ENCODE data around the gene FLRT2. TPM values are rescaled to one million over a fixed set of nuclear protein-coding genes. Genes with fewer than 3 reads are reported as not detected.

Gene FLRT2
- total and polyA plus RNA-seq, 2 of the 4 experiments (the other 2 are of a cell fraction) = 10.2 to 13.1 TPM

- H2BK120ac ChIP-seq (ENCODE audit: low read depth, low read length) = no peak overlapping the region
- no peak overlapping the region for H3K23ac ChIP-seq (ENCODE audit: low read depth, low read length)
- no peaks in the 10 kb centered on the region for H4K20me1 ChIP-seq (ENCODE audit: insufficient read depth, low read length)
- intact Hi-C loops (cut with micrococcal nuclease) (no loop called here), dilution Hi-C loops (cut with HindIII; ENCODE audit: low sequenced_read_pairs, unreplicated experiment) (no loop called here), in situ Hi-C loops (cut with MboI; ENCODE audit: low sequenced_read_pairs) (no loop called here)
- DNase-seq = no peak
- no peak for ATAC-seq (ENCODE audit: low read depth)
- no peaks in the 10 kb centered on the region for H3K27me3 ChIP-seq (ENCODE audit: control insufficient read depth, insufficient read depth, low read length)
- no peak overlapping the region for H3K56ac ChIP-seq (ENCODE audit: extremely low read depth, insufficient read depth, low read length)
- ChIA-PET CTCF (no interaction called here), POLR2A (ENCODE audit: unreplicated experiment) (no interaction called here)
- no peak overlapping the region for H4K5ac ChIP-seq (ENCODE audit: low read depth, low read length)
- no peak overlapping the region for H3K9ac ChIP-seq (ENCODE audit: low read depth, low read length)
- H2BK5ac ChIP-seq (ENCODE audit: low read depth, low read length, poor library complexity, severe bottlenecking) = no peak overlapping the region
- no peak overlapping the region for H2AK9ac ChIP-seq (replicated peaks; ENCODE audit: low read depth, low read length, poor library complexity)
- TF ChIP-seq MXI1 (IDR thresholded peaks at IDR 0.05; ENCODE audit: borderline replicate concordance, low read depth, low read length) (no peak), USF2 (IDR thresholded peaks at IDR 0.05; ENCODE audit: low read depth, low read length) (no peak), RCOR1 (IDR thresholded peaks at IDR 0.05; ENCODE audit: insufficient replicate concordance, low read length) (no peak), SMC3 (IDR thresholded peaks at IDR 0.05; ENCODE audit: low read depth, low read length) (no peak), RFX5 (IDR thresholded peaks at IDR 0.05; ENCODE audit: low read depth, low read length) (no peak), NFE2L2 (IDR thresholded peaks at IDR 0.05; ENCODE audit: low read depth, low read length) (no peak), CEBPB (IDR thresholded peaks at IDR 0.05; ENCODE audit: low read depth, low read length) (no peak), ELK1 (IDR thresholded peaks at IDR 0.05; ENCODE audit: borderline replicate concordance, low read depth, low read length) (no peak), FOS (IDR thresholded peaks at IDR 0.05; ENCODE audit: low read depth, low read length) (no peak), CTCF (conservative IDR thresholded peaks at IDR 0.05; ENCODE audit: low read depth, low read length) (no peak), RAD21 (IDR thresholded peaks at IDR 0.05; ENCODE audit: low read length) (no peak), MAZ (IDR thresholded peaks at IDR 0.05; ENCODE audit: borderline replicate concordance, low read depth, low read length) (no peak)
- H4K91ac ChIP-seq (ENCODE audit: insufficient read depth, low read depth, low read length) = no peak overlapping the region
- no peak overlapping the region for H3K27ac ChIP-seq (ENCODE audit: insufficient read depth, low read length)
- WGBS, 2 experiments (ENCODE audit: extremely low coverage in 2 of 2, insufficient read length in 1 of 2) = 97% methylated on average over 5 of the region's 6 CpGs; no CpG with 5 or more reads in 1 of the 2 experiments
- no peak overlapping the region for H2BK15ac ChIP-seq (ENCODE audit: low read depth, low read length)
- H3K79me1 ChIP-seq (ENCODE audit: low read depth in 1 of 2, low read length in 2 of 2) = no peaks in the 10 kb centered on the region; a peak in 2 of 4 replicates
- peaks cover 4% of the 10 kb centered on the region; the same call in 1 of the 2 replicates for H3K9me1 ChIP-seq (ENCODE audit: insufficient read depth, low read length)
- no TSS peak for BruUV-seq (replicated peaks)
- H3K4me1 ChIP-seq (ENCODE audit: control insufficient read depth, insufficient read depth, low read length) = peaks cover 5% of the 10 kb centered on the region
- no peak overlapping the region for H3K14ac ChIP-seq (replicated peaks; ENCODE audit: low read depth, low read length)
- H4K8ac ChIP-seq (ENCODE audit: low read depth in 2 of 2, low read length in 2 of 2) = no peak overlapping the region
- H2BK20ac ChIP-seq (ENCODE audit: low read depth, low read length) = no peak overlapping the region
- H2AK5ac ChIP-seq (ENCODE audit: low read depth, low read length) = no peak overlapping the region
- H3K36me3 ChIP-seq (ENCODE audit: control insufficient read depth, insufficient read depth, low read length) = no peaks in the 10 kb centered on the region; the same call in 1 of the 2 replicates
- H3K4ac ChIP-seq (ENCODE audit: low read depth, low read length) = no peak overlapping the region
- H3K18ac ChIP-seq (ENCODE audit: low read depth, low read length) = no peak overlapping the region
- no peak overlapping the region for H3K4me2 ChIP-seq (ENCODE audit: low read depth, low read length)
- H3K4me3 ChIP-seq (ENCODE audit: insufficient read depth, low read depth, low read length) = no peak overlapping the region
- no peak overlapping the region for H2AFZ ChIP-seq (replicated peaks; ENCODE audit: low read length, poor library complexity)
- no peaks in the 10 kb centered on the region for H3K9me3 ChIP-seq (ENCODE audit: control insufficient read depth, insufficient read depth, low read length)
Observed at GRCh38 chr14:85602345-85602744, 72.4 kb downstream of the FLRT2 start.
